HG03342 (cell line): ENCODE measurements around the gene POLE4.
A peak's percentile ranks its signal among the peaks of the same experiment; 100 is the strongest.

Experiments used
- ATAC-seq: cut with Tn5 transposase; IDR thresholded peaks from one replicate; pipeline ENCODE4 v1.9.1; 2021; ENCODE audit warnings: mild to moderate bottlenecking, moderate library complexity; ENCODE audit not compliant: unreplicated experiment

POLE4 gene

GRCh38 chr2:74939919-74940812 is 18.3 kb upstream of the POLE4 start:
- no peak for ATAC-seq

GRCh38 chr2:74941284-74941683 is 17.2 kb upstream of the POLE4 start:
- no peak for ATAC-seq

- no peak for ATAC-seq
These were observed 16.2 kb upstream of the POLE4 start for GRCh38 chr2:74942263-74942662.

DNA sequence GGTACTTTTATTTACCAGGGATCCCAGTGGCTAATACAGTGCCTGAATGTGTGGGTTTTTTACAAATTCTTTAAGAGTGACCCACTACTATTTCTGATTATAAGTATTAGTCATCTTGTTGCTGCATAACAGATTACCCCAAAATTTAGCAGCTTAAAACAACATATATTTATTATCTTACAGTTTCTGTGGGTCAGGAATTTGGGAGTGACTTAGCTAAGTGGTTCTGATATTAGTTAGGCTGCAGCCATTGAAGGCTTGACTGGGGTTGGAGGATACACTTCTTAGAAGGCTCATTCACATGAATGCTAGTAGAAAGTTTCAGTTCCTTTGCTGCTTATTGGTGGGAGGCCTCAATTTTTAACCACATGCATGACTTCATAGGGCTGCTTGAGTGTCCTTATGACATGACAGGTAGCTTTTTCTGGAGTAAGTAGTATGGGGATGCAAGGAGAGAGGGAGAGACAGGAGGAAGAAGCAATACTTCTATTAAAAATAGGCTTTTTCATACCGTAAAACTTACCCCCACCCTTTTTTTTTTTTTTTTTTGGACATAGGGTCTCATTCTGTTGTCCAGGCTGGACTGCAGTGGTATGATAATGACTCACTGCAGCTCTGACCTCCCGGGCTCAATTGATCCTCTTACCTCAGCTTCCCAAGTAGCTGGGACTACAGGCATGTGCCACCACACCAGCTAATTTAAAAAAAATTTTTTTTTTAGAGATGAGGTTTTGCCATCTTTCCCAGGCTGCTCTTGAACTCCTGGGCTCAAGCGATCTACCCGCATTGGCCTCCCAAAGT is 13.3 kb upstream of the POLE4 start:
- peak; percentile 100 for ATAC-seq

- ATAC-seq, result no peak
These were observed 12.6 kb upstream of the POLE4 start for GRCh38 chr2:74945788-74946331.

GRCh38 chr2:74947703-74948102 is 10.7 kb upstream of the POLE4 start:
- no peak for ATAC-seq

DNA sequence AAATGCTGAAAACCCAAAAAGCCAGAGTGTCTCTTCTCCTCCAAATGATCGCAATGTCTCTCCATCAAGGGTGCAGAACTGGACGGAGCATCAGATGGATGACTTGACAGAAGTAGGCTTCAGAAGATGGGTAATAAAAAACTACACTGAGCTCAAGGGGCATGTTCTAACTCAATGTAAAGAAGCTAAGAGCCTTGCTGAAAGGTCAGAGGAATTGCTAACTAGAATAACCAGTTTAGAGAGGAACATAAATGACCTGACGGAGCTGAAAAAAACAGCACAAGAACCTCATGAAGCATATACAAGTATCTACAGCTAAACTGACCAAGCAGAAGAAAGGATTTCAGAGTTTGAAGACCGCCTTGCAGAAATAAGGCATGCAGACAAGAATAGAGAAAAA is 9.7 kb upstream of the POLE4 start:
- no peak for ATAC-seq

- peak; percentile 65 for ATAC-seq
These were observed 7.2 kb upstream of the POLE4 start for GRCh38 chr2:74951211-74951754.

GRCh38 chr2:74952575-74952974 is 5.9 kb upstream of the POLE4 start:
- ATAC-seq, result no peak

DNA sequence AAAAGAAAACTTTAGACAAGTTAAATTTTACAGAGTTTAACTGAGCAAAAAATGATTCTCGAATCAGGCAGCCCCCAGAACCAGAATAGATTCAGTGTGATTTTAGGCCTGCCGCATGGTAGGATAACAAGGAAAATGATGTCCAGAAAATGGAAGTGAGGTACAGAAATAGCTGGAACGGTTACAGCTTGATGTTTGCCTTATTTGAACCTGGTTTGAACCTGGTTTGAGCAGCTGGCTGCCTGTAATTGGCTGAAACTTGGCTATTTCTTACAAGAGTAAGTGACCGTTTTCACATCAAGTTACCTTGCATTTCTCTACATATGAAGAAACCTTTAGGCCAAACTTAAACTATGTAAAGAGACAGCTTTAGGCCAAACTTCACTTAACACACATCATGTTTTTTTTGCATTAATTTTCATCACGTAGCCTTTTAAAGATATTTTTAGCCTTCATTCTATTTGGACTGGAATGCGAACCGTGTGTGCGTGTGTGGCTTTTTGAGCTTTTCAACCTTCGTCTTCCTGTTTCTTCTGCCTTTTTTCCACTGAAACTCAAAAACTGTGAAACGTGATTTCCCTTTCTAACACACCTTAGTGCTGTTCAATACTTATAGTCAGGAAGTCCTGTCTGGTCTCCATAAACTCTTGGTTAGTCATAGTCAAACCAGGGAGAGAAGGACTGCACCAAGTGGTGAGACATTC is 4.5 kb upstream of the POLE4 start:
- no peak for ATAC-seq

DNA sequence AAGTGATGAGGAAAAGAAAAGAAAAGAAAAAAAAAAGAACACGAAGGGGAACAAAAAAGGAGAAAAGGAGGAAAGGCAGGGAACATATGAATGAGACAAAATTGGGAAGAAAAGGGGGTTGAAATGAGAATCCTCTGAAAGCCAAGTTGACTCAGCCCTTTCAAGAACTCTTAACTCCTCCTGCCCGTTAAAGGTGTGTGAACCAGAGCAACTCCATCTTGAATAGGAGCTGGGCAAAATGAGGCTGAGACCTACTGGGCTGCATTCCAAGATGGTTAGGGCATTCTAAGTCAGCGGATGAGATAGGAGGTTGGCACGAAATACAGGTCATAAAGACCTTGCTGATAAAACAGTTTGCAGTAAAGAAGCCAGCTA is 4.0 kb upstream of the POLE4 start:
- no peak for ATAC-seq

- ATAC-seq, result no peak
These were observed 563 bp upstream of the POLE4 start for GRCh38 chr2:74957886-74958273.

DNA sequence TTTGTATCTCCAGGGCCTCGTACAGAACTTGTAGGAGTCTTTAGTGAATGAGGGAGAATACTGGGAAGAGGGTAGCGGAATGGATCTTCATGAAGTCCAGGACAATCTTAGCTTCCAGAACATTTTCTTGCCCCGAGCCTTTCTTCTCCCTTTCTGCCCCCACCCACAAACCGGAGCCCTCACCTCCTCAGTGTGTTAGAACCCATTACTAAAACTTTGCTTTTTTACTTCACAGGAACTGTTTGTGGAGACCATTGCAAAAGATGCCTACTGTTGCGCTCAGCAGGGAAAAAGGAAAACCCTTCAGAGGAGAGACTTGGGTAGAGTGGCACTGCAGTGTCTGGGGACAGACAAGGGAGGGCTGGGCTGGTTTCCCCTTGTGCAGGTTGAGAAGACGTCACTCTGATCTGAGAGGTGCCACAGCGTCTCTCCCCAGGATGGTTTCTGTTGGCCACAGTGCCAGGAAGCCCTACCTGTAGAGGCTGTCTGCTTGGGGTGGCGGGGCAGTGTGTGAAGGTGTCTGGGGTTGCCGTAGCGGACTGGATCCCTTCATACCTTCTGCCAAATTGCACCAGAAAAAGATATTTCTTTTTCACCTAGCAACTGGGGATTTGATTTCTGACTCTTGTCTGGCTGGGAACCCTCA is 786 bp downstream of the POLE4 start:
- no peak for ATAC-seq

- ATAC-seq, result no peak
These were observed 8.4 kb downstream of the POLE4 start for GRCh38 chr2:74966887-74967286.

GRCh38 chr2:74975016-74975415 is 16.6 kb downstream of the POLE4 start:
- ATAC-seq, result no peak

GRCh38 chr2:74979844-74980243 is 21.4 kb downstream of the POLE4 start:
- ATAC-seq, result no peak

GRCh38 chr2:74982577-74982976 is 24.1 kb downstream of the POLE4 start:
- ATAC-seq, result no peak

- ATAC-seq, result no peak
These were observed 25.4 kb downstream of the POLE4 start for GRCh38 chr2:74983631-74984392.

- ATAC-seq, result no peak
These were observed 26.6 kb downstream of the POLE4 start for GRCh38 chr2:74984947-74985637.
